Naive thymus-derived CD4-positive, alpha-beta T cell (primary cell): ENCODE data around the gene EREG. TPM values are rescaled to one million over a fixed set of nuclear protein-coding genes. Genes with fewer than 3 reads are reported as not detected.
"Not testable (repeated sequence)": the region's sequence is repeated elsewhere in the genome, so short reads cannot be mapped to it uniquely, and the experiment has no call there.

Experiments used
- ATAC-seq: fragments of 150-1000 bp; cut with Tn5 transposase; 2 replicates; pipeline ENCODE4 v1.10.0; 2021; ENCODE audit warnings: mild to moderate bottlenecking, moderate library complexity
- CTCF ChIA-PET: fragments of 350-600 bp; sonication (Branson Sonifier 250); formaldehyde crosslinking; loops from one replicate; lab custom pipeline; 2021; ENCODE audit warnings: antibody characterized with exemption; lab: Charles Lee
- POLR2A ChIA-PET: fragments of 350-600 bp; sonication (Branson Sonifier 250); formaldehyde crosslinking; loops from one replicate; lab custom pipeline; 2021; ENCODE audit warnings: antibody characterized with exemption, inconsistent platforms; lab: Charles Lee
- DNase-seq, 9 donors: peaks; one replicate each; pipeline versions ENCODE4 v3.0.0 to v3.0.0-alpha.2; 2020 to 2022; ENCODE audit warnings: mixed read lengths in 1 of 9
- H3K27ac ChIP-seq: one replicate; pipeline ENCODE4 v1.7.0; 2013; ENCODE audit warnings: mild to moderate bottlenecking, low read depth, low read length, moderate library complexity
- H3K27me3 ChIP-seq, 2 donors: one replicate each; pipeline ENCODE4 v1.7.0; 2013; ENCODE audit warnings: low read length in 2 of 2, mild to moderate bottlenecking in 2 of 2, moderate library complexity in 2 of 2; ENCODE audit not compliant: control insufficient read depth in 2 of 2, insufficient read depth in 2 of 2
- H3K36me3 ChIP-seq, 3 experiments: 1 replicate in 2 of 3; 2 replicates in 1 of 3; pipeline ENCODE4 v1.7.0; 2013; ENCODE audit warnings: low read length in 3 of 3, mild to moderate bottlenecking in 3 of 3, moderate library complexity in 1 of 3; ENCODE audit not compliant: insufficient read depth in 3 of 3, control insufficient read depth in 2 of 3
- H3K4me1 ChIP-seq, 2 donors: one replicate each; pipeline ENCODE4 v1.7.0; 2013; ENCODE audit warnings: low read length in 2 of 2, mild to moderate bottlenecking in 2 of 2, moderate library complexity in 1 of 2; ENCODE audit not compliant: control insufficient read depth in 2 of 2, insufficient read depth in 2 of 2
- H3K4me3 ChIP-seq: 2 replicates; pipeline ENCODE4 v1.7.0; 2013; ENCODE audit warnings: mild to moderate bottlenecking, low read length
- H3K9me3 ChIP-seq, 3 experiments: 1 replicate in 2 of 3; 2 replicates in 1 of 3; pipeline ENCODE4 v1.7.0; 2013; ENCODE audit warnings: low read length in 3 of 3; ENCODE audit not compliant: control insufficient read depth in 2 of 3
- H3K27ac Mint-ChIP-seq, 9 donors: one replicate each; pipeline ENCODE4 v1.8.0; 2020 to 2022; ENCODE audit warnings: mixed read lengths in 9 of 9, mild to moderate bottlenecking in 8 of 9, moderate library complexity in 5 of 9, inconsistent platforms in 2 of 9
- H3K27me3 Mint-ChIP-seq, 5 donors: one replicate each; pipeline ENCODE4 v1.8.0; 2021 to 2022; ENCODE audit warnings: mixed read lengths in 5 of 5, mild to moderate bottlenecking in 1 of 5
- H3K36me3 Mint-ChIP-seq, 5 donors: one replicate each; pipeline ENCODE4 v1.8.0; 2020 to 2022; ENCODE audit warnings: mixed read lengths in 5 of 5, mild to moderate bottlenecking in 3 of 5, inconsistent platforms in 1 of 5
- H3K4me1 Mint-ChIP-seq, 7 donors: one replicate each; pipeline ENCODE4 v1.8.0; 2020 to 2022; ENCODE audit warnings: mixed read lengths in 7 of 7, mild to moderate bottlenecking in 3 of 7, inconsistent platforms in 1 of 7
- H3K4me3 Mint-ChIP-seq, 10 donors: one replicate each; pipeline ENCODE4 v1.8.0; 2020 to 2022; ENCODE audit warnings: mild to moderate bottlenecking in 10 of 10, mixed read lengths in 10 of 10, moderate library complexity in 6 of 10, inconsistent platforms in 2 of 10
- H3K9me3 Mint-ChIP-seq, 11 donors: one replicate each; pipeline ENCODE4 v1.8.0; 2020 to 2022; ENCODE audit warnings: mixed read lengths in 11 of 11, mild to moderate bottlenecking in 4 of 11, inconsistent platforms in 1 of 11, moderate library complexity in 1 of 11
- intact Hi-C, 2 donors: fragments of 100-400 bp; cut with micrococcal nuclease; formaldehyde crosslinking; loops; one replicate each; pipeline ENCODE4 v1.15.1; 2023
- polyA plus RNA-seq, 2 donors: library from polyadenylated mRNA; unstranded; fragments of 300-500 nt; fragmentation: Illumina TruSeq; gene quantifications; one replicate each; pipeline ENCODE4 v1.2.3, GENCODE V29; 2021
- total RNA-seq, 6 experiments: library from RNA in 5 of 6; stranded (reverse) in 5 of 6; gene quantifications; 1 replicate in 5 of 6; 2 replicates in 1 of 6; pipeline ENCODE4 v1.2.3 and lab custom pipeline; 2021 to 2026

EREG gene
- total and polyA plus RNA-seq, 7 experiments from 2014 or later, result 10.3 to 37.7 TPM; not detected in 5

- DNase-seq (no peak), ATAC-seq (peak; percentile 60)
- Mint-ChIP-seq H3K4me1 (no peaks in the 10 kb centered on the region), H3K4me3 (no peak overlapping the region), H3K27me3 (peaks cover 0 to 33% (median 25%) of the 10 kb centered on the region in 5 donors), H3K36me3 (peaks cover 0 to 7% (median 0%) of the 10 kb centered on the region in 5 donors), H3K9me3 (peaks cover 0 to 31% (median 12%) of the 10 kb centered on the region in 11 donors), H3K27ac (no peak overlapping the region)
- no peak overlapping the region for H3K4me3 ChIP-seq
- CTCF ChIA-PET, result no interaction called here
- POLR2A ChIA-PET, result no interaction called here
- no peaks in the 10 kb centered on the region for H3K4me1 ChIP-seq
- H3K9me3 ChIP-seq, result peaks cover 0 to 5% (median 0%) of the 10 kb centered on the region in 3 experiments
- intact Hi-C loops, result no loop called here
- H3K27ac ChIP-seq, result no peak overlapping the region
- H3K36me3 ChIP-seq, result no peaks in the 10 kb centered on the region
- H3K27me3 ChIP-seq, result no peaks in the 10 kb centered on the region
Observed at GRCh38 chr4:74338792-74339333, 26.1 kb upstream of the EREG start.

- Histone ChIP-seq H3K36me3 (no peaks in the 10 kb centered on the region), H3K4me1 (no peaks in the 10 kb centered on the region), H3K4me3 (no peak overlapping the region), H3K9me3 (peaks cover 0 to 12% (median 3%) of the 10 kb centered on the region in 3 experiments), H3K27me3 (no peaks in the 10 kb centered on the region), H3K27ac (no peak overlapping the region)
- H3K36me3 Mint-ChIP-seq, result peaks cover 0 to 7% (median 0%) of the 10 kb centered on the region in 5 donors
- no peak for DNase-seq
- POLR2A ChIA-PET, result no interaction called here
- CTCF ChIA-PET, result no interaction called here
- intact Hi-C loops, result no loop called here
- H3K27ac Mint-ChIP-seq, result no peak overlapping the region
- ATAC-seq, result no peak
- H3K4me1 Mint-ChIP-seq, result no peaks in the 10 kb centered on the region
- H3K9me3 Mint-ChIP-seq, result peaks cover 0 to 37% (median 16%) of the 10 kb centered on the region in 11 donors
- peaks cover 0 to 32% (median 19%) of the 10 kb centered on the region in 5 donors for H3K27me3 Mint-ChIP-seq
- no peak overlapping the region for H3K4me3 Mint-ChIP-seq
Observed at GRCh38 chr4:74339501-74339900, 25.4 kb upstream of the EREG start.

GRCh38 chr4:74340421-74340820, 24.5 kb upstream of the EREG start:
- DNase-seq, H3K4me3 Mint-ChIP-seq, H3K36me3 ChIP-seq, H3K27ac Mint-ChIP-seq, CTCF ChIA-PET, ATAC-seq, H3K27ac ChIP-seq, H3K4me1 Mint-ChIP-seq, H3K4me1 ChIP-seq, H3K27me3 ChIP-seq, H3K4me3 ChIP-seq, POLR2A ChIA-PET, intact Hi-C loops: not testable (repeated sequence)
- H3K9me3 Mint-ChIP-seq, result peaks cover 5 to 46% (median 22%) of the 10 kb centered on the region in 11 donors
- H3K36me3 Mint-ChIP-seq, result peaks cover 0 to 13% (median 0%) of the 10 kb centered on the region in 5 donors
- peaks cover 0 to 16% (median 5%) of the 10 kb centered on the region in 3 experiments for H3K9me3 ChIP-seq
- peaks cover 0 to 34% (median 23%) of the 10 kb centered on the region in 5 donors for H3K27me3 Mint-ChIP-seq

GRCh38 chr4:74344031-74344430, 20.9 kb upstream of the EREG start:
- ChIA-PET POLR2A (no interaction called here), CTCF (no interaction called here)
- H3K9me3 Mint-ChIP-seq, result peaks cover 6 to 52% (median 24%) of the 10 kb centered on the region in 11 donors
- Histone ChIP-seq H3K36me3 (no peaks in the 10 kb centered on the region), H3K4me1 (no peaks in the 10 kb centered on the region), H3K27me3 (no peaks in the 10 kb centered on the region), H3K27ac (no peak overlapping the region), H3K4me3 (no peak overlapping the region), H3K9me3 (peaks cover 0 to 16% (median 5%) of the 10 kb centered on the region in 3 experiments)
- no peak for DNase-seq
- intact Hi-C loops, result no loop called here
- peaks cover 2 to 44% (median 34%) of the 10 kb centered on the region in 5 donors for H3K27me3 Mint-ChIP-seq
- no peak overlapping the region for H3K27ac Mint-ChIP-seq
- H3K4me3 Mint-ChIP-seq, result no peak overlapping the region
- H3K4me1 Mint-ChIP-seq, result no peaks in the 10 kb centered on the region
- peaks cover 0 to 14% (median 0%) of the 10 kb centered on the region in 5 donors for H3K36me3 Mint-ChIP-seq
- no peak for ATAC-seq

- no peak overlapping the region for H3K27ac Mint-ChIP-seq
- POLR2A ChIA-PET, result no interaction called here
Observed at GRCh38 chr4:74353858-74354257, 11.1 kb upstream of the EREG start.

GRCh38 chr4:74357965-74358364, 7.0 kb upstream of the EREG start:
- POLR2A ChIA-PET, result interaction anchor here (0.6 kb wide), 1 partner anchor 155 kb away, joined by 3 read pairs; no protein-coding TSS in a partner anchor
- DNase-seq, result no peak
- no peak for ATAC-seq
- Mint-ChIP-seq H3K4me1 (no peaks in the 10 kb centered on the region), H3K9me3 (no peaks in the 10 kb centered on the region), H3K4me3 (no peak overlapping the region), H3K36me3 (no peaks in the 10 kb centered on the region), H3K27me3 (peaks cover 9 to 18% (median 13%) of the 10 kb centered on the region in 5 donors), H3K27ac (no peak overlapping the region)
- Histone ChIP-seq H3K4me1 (no peaks in the 10 kb centered on the region), H3K4me3 (no peak overlapping the region), H3K27ac (no peak overlapping the region), H3K36me3 (no peaks in the 10 kb centered on the region), H3K9me3 (no peaks in the 10 kb centered on the region), H3K27me3 (peaks cover 0 to 4% of the 10 kb centered on the region in 2 donors)
- intact Hi-C loops, result no loop called here
- CTCF ChIA-PET, result no interaction called here

More at GRCh38 chr4:74353858-74354257, 11.1 kb upstream of the EREG start:
- ATAC-seq, result no peak
- H3K4me3 Mint-ChIP-seq, result no peak overlapping the region
- CTCF ChIA-PET, result no interaction called here
- Histone ChIP-seq H3K9me3 (no peaks in the 10 kb centered on the region), H3K36me3 (no peaks in the 10 kb centered on the region), H3K27ac (no peak overlapping the region), H3K27me3 (peaks cover 0 to 4% of the 10 kb centered on the region in 2 donors), H3K4me1 (no peaks in the 10 kb centered on the region), H3K4me3 (no peak overlapping the region)
- H3K27me3 Mint-ChIP-seq, result peaks cover 0 to 16% (median 9%) of the 10 kb centered on the region in 5 donors
- H3K36me3 Mint-ChIP-seq, result no peaks in the 10 kb centered on the region
- intact Hi-C loops, result no loop called here
- H3K9me3 Mint-ChIP-seq, result no peaks in the 10 kb centered on the region
- H3K4me1 Mint-ChIP-seq, result no peaks in the 10 kb centered on the region
- DNase-seq, result no peak

GRCh38 chr4:74361671-74362070, 3.3 kb upstream of the EREG start:
- DNase-seq, result no peak
- H3K36me3 Mint-ChIP-seq, result no peaks in the 10 kb centered on the region
- peaks cover 23 to 44% (median 40%) of the 10 kb centered on the region in 5 donors for H3K27me3 Mint-ChIP-seq
- ChIA-PET CTCF (no interaction called here), POLR2A (no interaction called here)
- Histone ChIP-seq H3K36me3 (no peaks in the 10 kb centered on the region), H3K27me3 (peaks cover 0 to 20% of the 10 kb centered on the region in 2 donors), H3K4me3 (no peak overlapping the region), H3K9me3 (no peaks in the 10 kb centered on the region), H3K27ac (no peak overlapping the region), H3K4me1 (peaks cover 0 to 8% of the 10 kb centered on the region in 2 donors)
- intact Hi-C loops, result no loop called here
- H3K4me1 Mint-ChIP-seq, result peaks cover 5 to 17% (median 16%) of the 10 kb centered on the region in 7 donors
- no peaks in the 10 kb centered on the region for H3K9me3 Mint-ChIP-seq
- H3K4me3 Mint-ChIP-seq, result no peak overlapping the region
- H3K27ac Mint-ChIP-seq, result no peak overlapping the region
- ATAC-seq, result no peak
